Upper lobe of right lung (tissue), 1 donor: ENCODE measurements around the gene DPP10. TPM values are rescaled to one million over a fixed set of nuclear protein-coding genes. Genes with fewer than 3 reads are reported as not detected.

Experiments used
- ATAC-seq: fragments of 200-7000 bp; cut with Tn5 transposase; one replicate; pipeline ENCODE4 v1.9.1; 2020; ENCODE audit warnings: mild to moderate bottlenecking, moderate library complexity
- DNase-seq: peaks from one replicate; pipeline ENCODE4 v3.0.0-alpha.2; 2020
- H3K27ac ChIP-seq: fragments of 200-600 bp; one replicate; pipeline ENCODE4 v1.8.0; 2022
- H3K27me3 ChIP-seq: fragments of 200-600 bp; one replicate; pipeline ENCODE4 v1.8.0; 2022; ENCODE audit warnings: mild to moderate bottlenecking
- H3K36me3 ChIP-seq: fragments of 200-600 bp; one replicate; pipeline ENCODE4 v1.8.0; 2022
- H3K4me1 ChIP-seq: fragments of 200-600 bp; one replicate; pipeline ENCODE4 v1.8.0; 2022
- H3K4me3 ChIP-seq: fragments of 200-600 bp; one replicate; pipeline ENCODE4 v1.8.0; 2022; ENCODE audit warnings: mild to moderate bottlenecking
- H3K9me3 ChIP-seq: fragments of 200-600 bp; one replicate; pipeline ENCODE4 v1.8.0; 2022
- CTCF ChIP-seq: fragments of 200-600 bp; IDR thresholded peaks from one replicate; pipeline ENCODE4 v1.8.0; 2022; ENCODE audit warnings: antibody characterized with exemption
- intact Hi-C: fragments of 100-400 bp; cut with DNase I; formaldehyde crosslinking; loops from one replicate; pipeline ENCODE4 v1.11.0; 2022
- total RNA-seq: library from RNA; stranded (reverse); fragmentation: NEBNext Ultra II Directional; extraction: Animal tissue kit (Norgen Biotek cat#: 25700); gene quantifications from one replicate; pipeline ENCODE4 v1.2.1, GENCODE V29; 2021
- donor health status: DM: no; HTN: yes; CAD: no; lungs with severe emphysema.

The DPP10 gene
- total RNA-seq, 1 donor from 2014 or later, result 1.0 TPM

DNA sequence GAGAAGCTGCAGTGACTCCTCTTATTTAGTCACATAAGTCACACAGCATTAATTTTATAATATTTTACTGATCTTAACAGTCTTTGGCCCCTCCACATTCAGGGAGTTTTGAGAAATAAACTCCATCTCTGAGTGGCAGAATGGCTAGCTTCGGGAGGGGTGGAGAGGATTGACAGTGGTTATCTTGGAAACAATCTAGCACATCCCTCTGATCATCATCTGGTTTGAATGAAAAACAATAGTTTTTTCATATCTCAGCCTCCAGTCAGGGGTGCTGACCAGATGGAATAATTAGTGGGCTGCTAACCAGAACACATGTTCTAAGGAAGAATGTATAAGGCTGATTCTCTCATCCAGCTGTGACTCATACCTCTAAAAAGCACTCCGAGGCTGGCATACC is 477.5 kb downstream of the DPP10 start:
- intact Hi-C loops, result no loop called here

DNA sequence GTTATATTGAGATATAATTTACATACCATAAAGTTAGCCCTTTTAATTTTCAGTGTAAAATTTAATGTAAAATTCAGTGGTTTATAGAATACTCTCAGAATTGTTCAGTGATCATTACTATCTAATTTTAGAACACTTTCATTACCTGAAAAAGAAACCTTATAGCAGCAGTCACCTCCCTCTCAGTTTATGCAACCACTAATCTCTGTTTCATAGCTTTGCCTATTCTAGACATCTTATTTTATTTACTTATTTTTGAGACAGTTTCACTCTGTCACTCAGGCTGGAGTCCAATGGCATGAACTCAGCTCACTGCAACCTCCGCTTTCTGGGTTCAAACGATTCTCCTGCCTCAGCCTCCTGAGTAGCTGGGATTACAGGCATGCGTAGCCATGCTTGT is 479.6 kb downstream of the DPP10 start:
- no peaks in the 10 kb centered on the region for H3K4me1 ChIP-seq
- H3K36me3 ChIP-seq, result no peaks in the 10 kb centered on the region
- no peaks in the 10 kb centered on the region for H3K27me3 ChIP-seq
- ATAC-seq (no peak), DNase-seq (no peak)
- TF ChIP-seq CTCF, result no peak
- intact Hi-C loops, result no loop called here
- no peak overlapping the region for H3K4me3 ChIP-seq
- no peak overlapping the region for H3K27ac ChIP-seq
- no peaks in the 10 kb centered on the region for H3K9me3 ChIP-seq

More for the DNA sequence above, 477.5 kb downstream of the DPP10 start:
- H3K4me3 ChIP-seq, result no peak overlapping the region
- no peaks in the 10 kb centered on the region for H3K4me1 ChIP-seq
- DNase-seq (no peak), ATAC-seq (no peak)
- no peaks in the 10 kb centered on the region for H3K27me3 ChIP-seq
- no peak for TF ChIP-seq CTCF
- H3K27ac ChIP-seq, result no peak overlapping the region
- H3K36me3 ChIP-seq, result no peaks in the 10 kb centered on the region
- H3K9me3 ChIP-seq, result no peaks in the 10 kb centered on the region

- ATAC-seq, result no peak
- no peaks in the 10 kb centered on the region for H3K4me1 ChIP-seq
- DNase-seq, result no peak
- intact Hi-C loops, result no loop called here
- TF ChIP-seq CTCF, result no peak
- H3K4me3 ChIP-seq, result no peak overlapping the region
- H3K27ac ChIP-seq, result no peak overlapping the region
- no peaks in the 10 kb centered on the region for H3K27me3 ChIP-seq
- no peaks in the 10 kb centered on the region for H3K9me3 ChIP-seq
- no peaks in the 10 kb centered on the region for H3K36me3 ChIP-seq
Observed at GRCh38 chr2:114925296-114926255, 483.1 kb downstream of the DPP10 start.

GRCh38 chr2:114926303-114926702 is 483.9 kb downstream of the DPP10 start:
- TF ChIP-seq CTCF, result no peak
- Histone ChIP-seq H3K9me3 (no peaks in the 10 kb centered on the region), H3K27ac (no peak overlapping the region), H3K4me3 (no peak overlapping the region), H3K4me1 (no peaks in the 10 kb centered on the region), H3K27me3 (no peaks in the 10 kb centered on the region), H3K36me3 (no peaks in the 10 kb centered on the region)
- DNase-seq, result no peak
- no peak for ATAC-seq
- intact Hi-C loops, result no loop called here

DNA sequence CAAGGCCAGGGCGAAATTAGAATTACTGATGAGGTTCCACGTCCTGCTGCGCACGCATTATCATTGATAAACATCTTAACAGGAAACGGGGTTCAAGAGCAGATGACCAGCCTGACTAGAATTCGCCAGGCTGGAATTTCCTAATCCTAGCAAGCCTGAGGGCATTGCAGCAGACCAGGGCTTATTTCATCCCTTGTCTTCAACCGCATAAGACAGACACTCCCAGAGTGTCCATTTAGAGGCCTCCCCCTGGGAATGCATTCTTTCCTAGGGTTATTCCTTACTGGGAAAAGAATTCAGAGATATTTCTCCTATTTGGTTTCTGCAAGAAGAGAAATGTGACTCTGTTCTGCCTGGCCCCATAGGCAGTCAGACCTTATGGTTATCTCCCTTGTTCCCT is 486.8 kb downstream of the DPP10 start:
- DNase-seq (no peak), ATAC-seq (no peak)
- Histone ChIP-seq H3K27me3 (no peaks in the 10 kb centered on the region), H3K9me3 (no peaks in the 10 kb centered on the region), H3K27ac (no peak overlapping the region), H3K4me3 (no peak overlapping the region), H3K4me1 (no peaks in the 10 kb centered on the region), H3K36me3 (no peaks in the 10 kb centered on the region)
- no peak for TF ChIP-seq CTCF
- intact Hi-C loops, result no loop called here
